Panc1 (cell line): Measurements from ENCODE around the gene NSUN6. TPM values are rescaled to one million over a fixed set of nuclear protein-coding genes. Genes with fewer than 3 reads are reported as not detected.

ENCODE experiments used
- ATAC-seq: fragments of 200-7000 bp; cut with Tn5 transposase; 2 replicates; pipeline ENCODE4 v1.9.1; 2020; ENCODE audit warnings: mild to moderate bottlenecking, moderate library complexity
- BruUV-seq: library from RNA; stranded (reverse); fragments of 400-500 nt; replicated peaks from 2 replicates; lab custom pipeline; 2021; lab: Mats Ljungman, UMichigan
- CTCF ChIA-PET: fragments of 300-600 bp; sonication (Branson Sonifier 250); formaldehyde crosslinking; loops from one replicate; lab custom pipeline; 2022; ENCODE audit warnings: antibody characterized with exemption; lab: Charles Lee
- POLR2A ChIA-PET: fragments of 300-600 bp; sonication (Branson Sonifier 250); formaldehyde crosslinking; loops from one replicate; lab custom pipeline; 2022; ENCODE audit warnings: antibody characterized with exemption; lab: Charles Lee
- DNase-seq: peaks from one replicate; pipeline ENCODE4 v3.0.0-alpha.2; 2010; ENCODE audit warnings: low read depth, low spot score
- H3K27ac ChIP-seq: 2 replicates; pipeline ENCODE4 v1.5.1; 2011; ENCODE audit warnings: mild to moderate bottlenecking, low read length, inconsistent platforms
- H3K27me3 ChIP-seq: fragments of 200-500 bp; sonication (Bioruptor generic); 2 replicates; pipeline ENCODE4 v1.6.0; 2014; ENCODE audit warnings: low read length, inconsistent platforms; ENCODE audit not compliant: control insufficient read depth, insufficient read depth
- H3K36me3 ChIP-seq: fragments of 200-500 bp; sonication (Bioruptor generic); 2 replicates; pipeline ENCODE4 v1.5.1; 2014; ENCODE audit warnings: inconsistent platforms, mild to moderate bottlenecking, low read length, moderate library complexity; ENCODE audit not compliant: control insufficient read depth, insufficient read depth
- H3K4me1 ChIP-seq: 2 replicates; pipeline ENCODE4 v1.5.1; 2011; ENCODE audit warnings: inconsistent platforms, mild to moderate bottlenecking, low read length, moderate library complexity; ENCODE audit not compliant: control insufficient read depth, insufficient read depth
- H3K4me3 ChIP-seq, 2 experiments: 2 replicates each; pipeline ENCODE4 v1.5.1; 2011 to 2012; ENCODE audit warnings: low read depth in 2 of 2, low read length in 2 of 2, mild to moderate bottlenecking in 2 of 2, inconsistent platforms in 1 of 2, moderate library complexity in 1 of 2
- H3K9me3 ChIP-seq: fragments of 200-500 bp; sonication (Bioruptor generic); 2 replicates; pipeline ENCODE4 v1.5.1; 2014; ENCODE audit warnings: low read depth, mild to moderate bottlenecking, inconsistent platforms, low read length, moderate library complexity; ENCODE audit not compliant: control insufficient read depth, insufficient read depth
- POLR2AphosphoS5 ChIP-seq: IDR thresholded peaks from 2 replicates; pipeline ENCODE4 v1.6.1; 2012; ENCODE audit warnings: mild to moderate bottlenecking, low read depth, low read length, moderate library complexity
- SIN3A ChIP-seq: IDR thresholded peaks from 2 replicates; pipeline ENCODE4 v1.6.1; 2012; ENCODE audit warnings: low read depth, mild to moderate bottlenecking, low read length, moderate library complexity, borderline replicate concordance; ENCODE audit not compliant: insufficient read depth
- TCF7L2 ChIP-seq: IDR thresholded peaks from 2 replicates; pipeline ENCODE4 v1.6.1; 2011; ENCODE audit warnings: mild to moderate bottlenecking, low read depth, low read length, inconsistent platforms
- in situ Hi-C: cut with HindIII; loops from 2 replicates; pipeline ENCODE4 v1.10.0; 2016; ENCODE audit warnings: low sequenced_read_pairs, low pct_unique_long_range_greater_than_20kb
- intact Hi-C: fragments of 100-400 bp; cut with micrococcal nuclease; formaldehyde crosslinking; loops from one replicate; pipeline ENCODE4 v1.10.0; 2022; ENCODE audit not compliant: unreplicated experiment
- total RNA-seq: library from RNA; stranded (reverse); gene quantifications from one replicate; pipeline ENCODE4 v1.2.1, GENCODE V29; 2021; ENCODE audit not compliant: unreplicated experiment
- TF ChIP-seq, protein P1 (sequence below), 2 experiments: IDR thresholded peaks; 2 replicates each; pipeline ENCODE4 v1.6.1; 2011 to 2012; ENCODE audit warnings: low read depth in 2 of 2, control low read depth in 1 of 2, low read length in 1 of 2, mild to moderate bottlenecking in 1 of 2, moderate library complexity in 1 of 2; ENCODE audit not compliant: insufficient read depth in 1 of 2
- TF ChIP-seq, protein P2 (sequence below): fragments of 450-650 bp; IDR thresholded peaks from 2 replicates; pipeline ENCODE4 v1.5.1; 2017; ENCODE audit warnings: mild to moderate bottlenecking

The NSUN6 gene
- total RNA-seq, 1 experiment from 2014 or later: 4.3 TPM

DNA sequence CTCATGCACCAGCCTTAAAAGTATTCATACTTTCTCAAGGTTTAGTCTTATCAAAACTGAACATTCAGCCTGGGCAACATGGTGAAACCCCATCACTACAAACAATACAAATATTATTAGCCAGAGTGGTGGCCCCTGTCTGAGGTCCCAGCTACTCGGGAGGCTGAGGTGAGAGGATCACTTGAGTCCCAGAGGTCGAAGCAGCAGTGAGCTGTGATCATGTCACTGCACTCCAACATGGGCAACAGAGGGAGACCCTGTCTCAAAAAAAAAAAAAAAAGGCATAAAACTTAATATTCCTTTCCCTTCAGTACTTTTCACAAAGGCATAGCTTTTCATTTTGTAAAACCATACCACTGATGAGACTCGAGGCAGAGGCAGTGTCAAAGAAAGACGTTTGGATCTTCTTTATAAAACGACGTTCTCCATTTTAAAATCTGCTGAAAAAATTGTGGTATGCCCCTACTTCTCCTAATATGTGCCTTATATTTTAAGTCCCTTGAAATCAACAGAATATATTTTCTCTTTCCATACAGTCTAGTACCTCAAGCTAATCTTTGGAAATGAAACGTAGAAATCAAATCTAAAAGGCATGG lies 1.9 kb downstream of the NSUN6 start:
- intact Hi-C loops (no loop called here), in situ Hi-C loops (no loop called here)
- ATAC-seq (no peak), DNase-seq (no peak)
- POLR2A ChIA-PET: no interaction called here
- peaks cover 5% of the 10 kb centered on the region; the same call in 1 of the 2 replicates for H3K4me1 ChIP-seq
- peak overlapping the region; percentile 89; the same call in 1 of the 2 replicates for H3K27ac ChIP-seq
- no peaks in the 10 kb centered on the region for H3K9me3 ChIP-seq
- TF ChIP-seq SIN3A: no peak
- no peak for TF ChIP-seq TCF7L2
- TF ChIP-seq, protein P1, sequence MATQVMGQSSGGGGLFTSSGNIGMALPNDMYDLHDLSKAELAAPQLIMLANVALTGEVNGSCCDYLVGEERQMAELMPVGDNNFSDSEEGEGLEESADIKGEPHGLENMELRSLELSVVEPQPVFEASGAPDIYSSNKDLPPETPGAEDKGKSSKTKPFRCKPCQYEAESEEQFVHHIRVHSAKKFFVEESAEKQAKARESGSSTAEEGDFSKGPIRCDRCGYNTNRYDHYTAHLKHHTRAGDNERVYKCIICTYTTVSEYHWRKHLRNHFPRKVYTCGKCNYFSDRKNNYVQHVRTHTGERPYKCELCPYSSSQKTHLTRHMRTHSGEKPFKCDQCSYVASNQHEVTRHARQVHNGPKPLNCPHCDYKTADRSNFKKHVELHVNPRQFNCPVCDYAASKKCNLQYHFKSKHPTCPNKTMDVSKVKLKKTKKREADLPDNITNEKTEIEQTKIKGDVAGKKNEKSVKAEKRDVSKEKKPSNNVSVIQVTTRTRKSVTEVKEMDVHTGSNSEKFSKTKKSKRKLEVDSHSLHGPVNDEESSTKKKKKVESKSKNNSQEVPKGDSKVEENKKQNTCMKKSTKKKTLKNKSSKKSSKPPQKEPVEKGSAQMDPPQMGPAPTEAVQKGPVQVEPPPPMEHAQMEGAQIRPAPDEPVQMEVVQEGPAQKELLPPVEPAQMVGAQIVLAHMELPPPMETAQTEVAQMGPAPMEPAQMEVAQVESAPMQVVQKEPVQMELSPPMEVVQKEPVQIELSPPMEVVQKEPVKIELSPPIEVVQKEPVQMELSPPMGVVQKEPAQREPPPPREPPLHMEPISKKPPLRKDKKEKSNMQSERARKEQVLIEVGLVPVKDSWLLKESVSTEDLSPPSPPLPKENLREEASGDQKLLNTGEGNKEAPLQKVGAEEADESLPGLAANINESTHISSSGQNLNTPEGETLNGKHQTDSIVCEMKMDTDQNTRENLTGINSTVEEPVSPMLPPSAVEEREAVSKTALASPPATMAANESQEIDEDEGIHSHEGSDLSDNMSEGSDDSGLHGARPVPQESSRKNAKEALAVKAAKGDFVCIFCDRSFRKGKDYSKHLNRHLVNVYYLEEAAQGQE (IDR thresholded peaks at IDR 0.05; ENCODE audit: insufficient read depth in 1 of 2, low read depth in 2 of 2, low read length in 1 of 2): no peak
- TF ChIP-seq, protein P2, sequence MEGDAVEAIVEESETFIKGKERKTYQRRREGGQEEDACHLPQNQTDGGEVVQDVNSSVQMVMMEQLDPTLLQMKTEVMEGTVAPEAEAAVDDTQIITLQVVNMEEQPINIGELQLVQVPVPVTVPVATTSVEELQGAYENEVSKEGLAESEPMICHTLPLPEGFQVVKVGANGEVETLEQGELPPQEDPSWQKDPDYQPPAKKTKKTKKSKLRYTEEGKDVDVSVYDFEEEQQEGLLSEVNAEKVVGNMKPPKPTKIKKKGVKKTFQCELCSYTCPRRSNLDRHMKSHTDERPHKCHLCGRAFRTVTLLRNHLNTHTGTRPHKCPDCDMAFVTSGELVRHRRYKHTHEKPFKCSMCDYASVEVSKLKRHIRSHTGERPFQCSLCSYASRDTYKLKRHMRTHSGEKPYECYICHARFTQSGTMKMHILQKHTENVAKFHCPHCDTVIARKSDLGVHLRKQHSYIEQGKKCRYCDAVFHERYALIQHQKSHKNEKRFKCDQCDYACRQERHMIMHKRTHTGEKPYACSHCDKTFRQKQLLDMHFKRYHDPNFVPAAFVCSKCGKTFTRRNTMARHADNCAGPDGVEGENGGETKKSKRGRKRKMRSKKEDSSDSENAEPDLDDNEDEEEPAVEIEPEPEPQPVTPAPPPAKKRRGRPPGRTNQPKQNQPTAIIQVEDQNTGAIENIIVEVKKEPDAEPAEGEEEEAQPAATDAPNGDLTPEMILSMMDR: no peak
- no peak for TF ChIP-seq POLR2AphosphoS5
- H3K36me3 ChIP-seq: peaks cover 5% of the 10 kb centered on the region; the same call in 1 of the 2 replicates
- peak overlapping the region; percentile 96 to 98; a peak in 3 of 4 replicates for H3K4me3 ChIP-seq
- BruUV-seq: no TSS peak
- no peaks in the 10 kb centered on the region for H3K27me3 ChIP-seq
- CTCF ChIA-PET: no interaction called here

DNA sequence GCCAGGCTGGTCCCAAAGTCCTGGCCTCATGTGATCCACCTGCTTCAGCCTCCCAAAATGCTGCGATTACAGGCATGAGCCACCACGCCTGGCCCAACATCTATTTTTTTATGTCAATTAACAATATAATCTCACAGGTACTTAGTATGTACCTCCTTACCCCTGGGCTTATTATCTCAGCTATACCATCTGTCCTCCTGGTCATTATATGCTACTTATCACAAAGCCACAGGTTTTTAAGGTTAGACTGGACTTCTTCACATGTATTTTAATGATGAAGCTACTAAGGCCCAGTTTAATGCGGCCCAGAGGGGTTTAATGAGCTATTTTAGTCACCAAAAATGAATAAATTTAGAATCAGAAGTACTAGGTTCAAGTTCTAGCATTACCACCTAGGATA lies 3.4 kb downstream of the NSUN6 start:
- Histone ChIP-seq H3K9me3 (no peaks in the 10 kb centered on the region), H3K27me3 (no peaks in the 10 kb centered on the region), H3K36me3 (peaks cover 5% of the 10 kb centered on the region; the same call in 1 of the 2 replicates), H3K4me1 (peaks cover 5% of the 10 kb centered on the region; the same call in 1 of the 2 replicates), H3K4me3 (no peak overlapping the region), H3K27ac (no peak overlapping the region)
- POLR2A ChIA-PET: interaction anchor here (0.6 kb wide), 1 partner anchor 328 kb away, joined by 4 read pairs; no protein-coding TSS in a partner anchor
- TF ChIP-seq TCF7L2 (no peak), POLR2AphosphoS5 (no peak), SIN3A (no peak)
- TF ChIP-seq, protein P1 (IDR thresholded peaks at IDR 0.05; ENCODE audit: insufficient read depth in 1 of 2, low read depth in 2 of 2, low read length in 1 of 2): no peak
- TF ChIP-seq, protein P2: no peak
- BruUV-seq: no TSS peak
- intact Hi-C loops: no loop called here
- CTCF ChIA-PET: no interaction called here
- in situ Hi-C loops: no loop called here
- ATAC-seq (no peak), DNase-seq (no peak)
